GM18517 (cell line): ENCODE results near the gene TCN1.

Source experiments
- ATAC-seq: cut with Tn5 transposase; IDR thresholded peaks from one replicate; pipeline ENCODE4 v1.9.1; 2021; ENCODE audit warnings: mild to moderate bottlenecking, moderate library complexity; ENCODE audit not compliant: unreplicated experiment

The TCN1 gene

DNA sequence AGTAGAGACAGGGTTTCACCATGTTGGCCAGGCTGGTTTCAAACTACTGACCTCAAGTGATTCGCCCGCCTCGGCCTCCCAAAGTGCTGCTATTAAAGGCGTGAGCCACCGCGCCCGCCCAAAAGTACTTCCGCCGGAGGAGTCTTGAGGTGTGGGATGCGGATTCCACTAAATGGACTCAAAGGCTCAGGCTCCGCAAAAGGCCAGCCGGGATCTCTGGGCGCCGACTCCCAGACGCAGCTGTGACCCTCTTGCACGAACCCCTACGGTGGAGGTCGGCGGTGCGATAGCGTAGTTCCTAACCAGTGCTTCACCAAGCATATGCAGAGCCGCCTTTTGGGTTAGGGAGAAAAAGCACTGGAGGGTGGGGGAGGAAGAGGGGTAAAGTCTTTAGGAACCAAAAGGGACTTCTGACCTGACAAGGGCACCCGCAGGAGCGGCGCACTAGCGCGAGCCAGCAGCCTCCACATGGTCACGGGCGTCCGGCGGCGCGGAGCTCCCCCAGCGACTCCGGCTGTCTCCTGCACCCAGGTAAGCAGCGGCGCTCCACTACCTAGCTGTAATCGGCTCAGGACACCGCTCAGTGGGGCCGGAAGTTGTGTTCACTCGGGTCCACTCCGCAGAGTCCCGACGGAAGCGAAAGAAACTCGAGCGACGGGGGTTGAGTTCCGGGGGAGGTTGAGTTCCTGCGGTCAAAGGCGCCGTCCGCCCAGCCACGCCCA, 55.9 kb downstream of the TCN1 start, which contains the start of gene MRPL16:
MRPL16 (minus strand) TSS at position 590 of the 722 bp plus-strand sequence; CDS start at position 470, 120 bp downstream.
- ATAC-seq: peak; percentile 92

GRCh38 chr11:59807047-59807610, 59.2 kb downstream of the TCN1 start:
- ATAC-seq: no peak

DNA sequence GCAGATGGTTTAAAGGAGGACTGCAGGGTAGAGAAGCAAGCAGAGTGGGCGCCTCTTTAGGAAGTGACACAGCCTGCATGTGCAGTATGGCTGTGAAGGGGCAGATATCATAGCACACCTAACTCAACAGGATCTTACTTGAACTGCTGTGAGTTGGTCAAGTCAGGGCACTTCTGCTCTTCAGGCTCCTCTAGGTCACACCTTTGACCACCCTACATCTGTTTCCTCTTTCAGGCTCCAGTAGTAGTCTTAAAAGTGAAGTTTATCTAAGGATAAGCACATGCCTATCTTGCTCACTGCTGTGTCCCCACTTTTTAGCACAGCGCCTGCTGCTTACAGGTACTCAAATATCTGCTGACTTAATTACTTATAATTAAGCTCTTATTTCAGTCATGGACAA, 62.2 kb downstream of the TCN1 start:
- ATAC-seq: no peak
